ENCODE results near the gene RB1. TPM values are rescaled to one million over a fixed set of nuclear protein-coding genes. Genes with fewer than 3 reads are reported as not detected.

Gene RB1
- total and polyA plus RNA-seq, 8 donors: 9.3 to 53.6 (median 20.6) TPM

DNA sequence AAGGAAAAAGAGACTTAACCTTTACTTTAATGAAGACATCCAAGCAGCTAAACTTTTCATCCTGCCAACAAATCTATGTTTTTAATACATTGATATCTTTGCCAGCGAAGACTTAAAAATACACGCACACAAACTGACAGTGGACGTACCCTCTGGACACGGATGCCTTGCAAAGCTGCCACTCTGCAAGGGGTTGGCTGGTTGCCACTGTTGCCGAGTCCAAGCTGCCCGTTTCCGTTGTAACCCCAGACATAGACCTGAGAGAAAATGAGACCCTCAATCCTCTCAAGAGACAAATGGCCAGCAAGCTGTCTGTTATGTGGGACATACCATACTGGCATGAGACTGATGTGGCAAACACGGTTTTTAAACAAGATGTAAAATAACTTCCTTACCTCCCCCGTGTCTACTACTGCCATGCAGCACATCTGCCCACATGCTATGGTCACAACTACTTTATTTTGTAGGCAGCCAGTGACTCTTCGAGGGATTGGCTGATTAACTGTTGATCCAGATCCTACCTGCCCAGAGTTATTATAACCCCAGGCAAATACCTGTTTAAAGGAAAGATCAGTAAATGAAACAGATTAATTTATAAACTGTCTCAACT lies 208.2 kb downstream of the RB1 start:
- WGBS, 5 donors: 77 to 85% (median 79%) methylated on average over 10 of the region's 10 CpGs
- peaks cover 0 to 35% (median 29%) of the 10 kb centered on the region in 4 donors for H3K36me3 ChIP-seq
- TF ChIP-seq POLR2A (IDR thresholded peaks at IDR 0.05) (no peak), POLR2AphosphoS5 (IDR thresholded peaks at IDR 0.05) (no peak)
- TF ChIP-seq, protein P1, sequence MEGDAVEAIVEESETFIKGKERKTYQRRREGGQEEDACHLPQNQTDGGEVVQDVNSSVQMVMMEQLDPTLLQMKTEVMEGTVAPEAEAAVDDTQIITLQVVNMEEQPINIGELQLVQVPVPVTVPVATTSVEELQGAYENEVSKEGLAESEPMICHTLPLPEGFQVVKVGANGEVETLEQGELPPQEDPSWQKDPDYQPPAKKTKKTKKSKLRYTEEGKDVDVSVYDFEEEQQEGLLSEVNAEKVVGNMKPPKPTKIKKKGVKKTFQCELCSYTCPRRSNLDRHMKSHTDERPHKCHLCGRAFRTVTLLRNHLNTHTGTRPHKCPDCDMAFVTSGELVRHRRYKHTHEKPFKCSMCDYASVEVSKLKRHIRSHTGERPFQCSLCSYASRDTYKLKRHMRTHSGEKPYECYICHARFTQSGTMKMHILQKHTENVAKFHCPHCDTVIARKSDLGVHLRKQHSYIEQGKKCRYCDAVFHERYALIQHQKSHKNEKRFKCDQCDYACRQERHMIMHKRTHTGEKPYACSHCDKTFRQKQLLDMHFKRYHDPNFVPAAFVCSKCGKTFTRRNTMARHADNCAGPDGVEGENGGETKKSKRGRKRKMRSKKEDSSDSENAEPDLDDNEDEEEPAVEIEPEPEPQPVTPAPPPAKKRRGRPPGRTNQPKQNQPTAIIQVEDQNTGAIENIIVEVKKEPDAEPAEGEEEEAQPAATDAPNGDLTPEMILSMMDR (IDR thresholded peaks at IDR 0.05): no peak
- H3K27me3 ChIP-seq: no peaks in the 10 kb centered on the region
- intact Hi-C loops (cut with DNase I; ENCODE audit: low total_unique reads): no loop called here
- no peak overlapping the region for H3K27ac ChIP-seq
- DNase-seq: no peak
- H3K4me1 ChIP-seq: peaks cover 0 to 6% (median 0%) of the 10 kb centered on the region in 4 donors
- H3K9me3 ChIP-seq: no peaks in the 10 kb centered on the region
- H3K4me3 ChIP-seq: no peak overlapping the region

DNA sequence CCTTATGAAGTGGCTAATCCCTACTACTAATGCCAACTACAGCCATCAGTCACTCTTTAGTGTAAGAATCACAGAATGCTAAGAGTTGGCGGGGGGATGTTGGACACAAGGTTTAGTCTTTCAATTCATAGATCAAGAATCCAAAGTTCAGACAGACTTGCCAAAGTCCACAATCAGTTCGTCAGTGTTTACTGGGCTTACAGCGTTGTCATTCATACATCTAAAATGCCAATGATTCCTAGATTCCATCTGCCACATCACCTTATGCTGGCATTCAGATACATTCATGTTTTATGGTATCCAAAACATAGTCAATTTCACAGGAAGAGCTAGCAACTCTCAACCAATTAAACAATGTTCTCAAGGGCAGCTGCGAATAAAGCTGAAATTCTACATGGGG lies 211.2 kb downstream of the RB1 start:
- no peaks in the 10 kb centered on the region for H3K27me3 ChIP-seq
- H3K9me3 ChIP-seq: no peaks in the 10 kb centered on the region
- peaks cover 0 to 6% (median 0%) of the 10 kb centered on the region in 4 donors for H3K4me1 ChIP-seq
- H3K27ac ChIP-seq: no peak overlapping the region
- H3K4me3 ChIP-seq: no peak overlapping the region
- 85 to 90% (median 87%) methylated on average over 4 of the region's 4 CpGs for WGBS, 5 donors
- DNase-seq: no peak
- intact Hi-C loops (cut with DNase I; ENCODE audit: low total_unique reads): no loop called here
- TF ChIP-seq POLR2AphosphoS5 (IDR thresholded peaks at IDR 0.05) (no peak), EP300 (IDR thresholded peaks at IDR 0.05) (no peak), POLR2A (IDR thresholded peaks at IDR 0.05) (no peak)
- TF ChIP-seq, protein P1 (IDR thresholded peaks at IDR 0.05): no peak
- peaks cover 0 to 36% (median 27%) of the 10 kb centered on the region in 4 donors for H3K36me3 ChIP-seq

DNA sequence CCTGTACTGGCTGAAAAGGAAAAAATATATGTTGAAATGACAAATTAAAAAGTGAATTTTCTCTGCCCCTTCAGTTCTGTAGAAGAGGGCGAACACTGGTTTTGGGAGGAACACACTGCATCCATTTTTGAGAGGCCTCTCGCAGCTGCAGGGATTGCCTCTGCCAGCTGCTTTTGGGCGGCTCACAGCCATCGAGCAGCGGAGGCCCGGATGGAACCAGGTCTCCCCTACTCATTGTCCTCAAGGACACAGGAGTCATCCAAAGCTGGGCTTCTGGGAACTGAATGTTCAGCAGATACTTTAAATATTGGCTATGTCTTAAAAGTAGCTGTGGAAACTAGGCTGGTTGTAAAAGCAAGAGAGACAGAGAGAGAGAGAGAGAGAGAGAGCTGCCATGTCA lies 212.2 kb downstream of the RB1 start:
- H3K4me1 ChIP-seq: no peaks in the 10 kb centered on the region
- TF ChIP-seq, protein P1 (IDR thresholded peaks at IDR 0.05): no peak
- TF ChIP-seq POLR2AphosphoS5 (IDR thresholded peaks at IDR 0.05) (no peak), EP300 (IDR thresholded peaks at IDR 0.05) (no peak), POLR2A (IDR thresholded peaks at IDR 0.05) (no peak)
- H3K36me3 ChIP-seq: peaks cover 0 to 28% (median 26%) of the 10 kb centered on the region in 4 donors
- no peak overlapping the region for H3K4me3 ChIP-seq
- intact Hi-C loops (cut with DNase I; ENCODE audit: low total_unique reads): no loop called here
- no peaks in the 10 kb centered on the region for H3K27me3 ChIP-seq
- DNase-seq: no peak
- no peaks in the 10 kb centered on the region for H3K9me3 ChIP-seq
- WGBS, 5 donors: 87 to 100% (median 95%) methylated on average over 6 of the region's 6 CpGs
- H3K27ac ChIP-seq: no peak overlapping the region

DNA sequence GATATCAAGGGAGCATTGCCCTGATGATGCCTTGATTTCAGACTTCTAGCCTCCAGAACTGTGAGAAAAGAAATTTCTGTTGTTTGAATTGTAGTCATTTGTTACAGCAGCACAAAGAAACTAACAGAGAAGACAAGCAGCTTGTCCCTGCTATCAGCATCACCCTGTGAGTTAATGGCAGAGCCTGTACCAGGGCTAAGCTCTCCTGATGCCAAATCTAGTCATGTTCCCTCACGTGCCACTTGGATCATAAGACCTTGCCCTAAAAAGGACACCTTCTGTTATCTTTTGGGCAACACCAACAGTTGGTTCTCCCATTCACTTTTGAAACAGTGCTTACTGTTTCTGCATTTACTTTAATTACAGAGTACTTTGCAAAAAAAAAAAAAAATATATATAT lies 214.5 kb downstream of the RB1 start:
- intact Hi-C loops (cut with DNase I; ENCODE audit: low total_unique reads): no loop called here
- Histone ChIP-seq H3K27ac (no peak overlapping the region), H3K4me3 (no peak overlapping the region), H3K9me3 (no peaks in the 10 kb centered on the region), H3K27me3 (no peaks in the 10 kb centered on the region), H3K36me3 (peaks cover 0 to 21% (median 15%) of the 10 kb centered on the region in 4 donors), H3K4me1 (no peaks in the 10 kb centered on the region)
- no peak for DNase-seq
- TF ChIP-seq, protein P1 (IDR thresholded peaks at IDR 0.05): no peak
- no peak for TF ChIP-seq EP300 (IDR thresholded peaks at IDR 0.05)
- no peak for TF ChIP-seq POLR2A (IDR thresholded peaks at IDR 0.05)
- no peak for TF ChIP-seq POLR2AphosphoS5 (IDR thresholded peaks at IDR 0.05)
- WGBS, 5 donors: 83 to 100% (median 96%) methylated on average over 1 of the region's 1 CpG
